ENCODE measurements around the gene LBX2. TPM values are rescaled to one million over a fixed set of nuclear protein-coding genes. Genes with fewer than 3 reads are reported as not detected.
A peak's percentile ranks its signal among the peaks of the same experiment; 100 is the strongest.

LBX2 gene
- total RNA-seq, 2 experiments from 2014 or later: 0.31 TPM; not detected in 1

DNA sequence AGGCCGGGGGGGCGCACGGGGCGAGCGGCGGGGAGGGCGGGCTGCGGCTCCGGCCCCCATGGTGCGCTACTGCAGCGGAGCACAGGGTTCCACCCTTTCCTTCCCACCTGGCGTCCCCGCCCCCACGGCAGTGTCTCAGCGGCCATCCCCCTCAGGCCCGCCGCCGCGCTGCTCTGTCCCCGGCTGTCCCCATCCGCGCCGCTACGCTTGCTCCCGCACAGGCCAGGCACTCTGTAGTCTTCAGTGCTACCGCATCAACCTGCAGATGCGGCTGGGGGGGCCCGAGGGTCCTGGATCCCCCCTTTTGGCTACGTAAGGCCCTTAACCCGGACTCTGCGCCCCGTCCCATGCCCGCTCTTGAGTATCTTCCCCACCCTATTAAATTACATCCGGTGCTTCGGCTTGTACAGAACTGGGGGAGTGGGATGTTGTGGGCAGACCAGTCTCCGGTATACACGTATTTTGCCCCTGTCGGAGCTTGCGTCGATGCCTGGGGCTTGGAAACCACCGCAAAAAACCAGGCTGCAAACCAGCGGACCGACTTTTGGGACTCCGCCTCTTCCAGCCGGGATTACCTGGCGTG lies 41.8 kb downstream of the LBX2 start:
- Mint-ChIP-seq H3K4me1 (ENCODE audit: low read depth) (peaks cover 44% of the 10 kb centered on the region), H3K4me3 (peak overlapping the region; percentile 92), H3K36me3 (ENCODE audit: low read depth) (peaks cover 9% of the 10 kb centered on the region), H3K27me3 (ENCODE audit: low read depth) (no peaks in the 10 kb centered on the region), H3K9me3 (no peaks in the 10 kb centered on the region), H3K27ac (peak overlapping the region; percentile 99)
- CTCF ChIA-PET: interaction anchor here (1.0 to 1.9 kb wide), 4 partner anchors 9 to 130 kb away, joined by 3 to 5 read pairs (median 4); partner anchors contain the start of genes CCDC142 and TTC31
- DNase-seq: peak; percentile 79
- intact Hi-C loops (cut with micrococcal nuclease): loop anchor here (1.0 to 10.0 kb wide), 15 partner anchors 15 to 1343 kb away; partner anchors contain the start of genes AUP1, CCT7, DGUOK and DOK1

DNA sequence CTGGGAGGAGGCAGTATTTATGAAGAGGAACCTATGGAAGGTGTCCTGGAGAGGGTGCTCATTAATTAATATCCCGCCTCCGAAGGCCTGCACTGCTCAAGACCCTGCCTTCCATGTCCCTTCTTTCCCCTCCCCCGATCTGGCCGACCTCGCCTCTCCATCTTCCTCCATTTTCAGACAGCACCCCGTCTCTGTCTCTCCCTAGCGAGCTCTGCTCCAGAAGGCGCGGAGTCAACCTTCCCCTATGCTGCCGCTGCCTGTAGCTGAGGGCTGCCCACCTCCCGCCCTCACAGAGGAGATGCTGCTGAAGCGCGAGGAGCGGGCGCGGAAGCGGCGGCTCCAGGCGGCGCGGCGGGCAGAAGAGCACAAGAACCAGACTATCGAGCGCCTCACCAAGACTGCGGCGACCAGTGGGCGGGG lies 42.3 kb downstream of the LBX2 start:
- H3K36me3 Mint-ChIP-seq (ENCODE audit: low read depth): peaks cover 9% of the 10 kb centered on the region
- peaks cover 47% of the 10 kb centered on the region for H3K4me1 Mint-ChIP-seq (ENCODE audit: low read depth)
- intact Hi-C loops (cut with micrococcal nuclease): loop anchor here (1.0 to 10.0 kb wide), 7 partner anchors 205 to 1342 kb away; partner anchors contain the start of genes CCT7, DGUOK, HK2 and PRADC1
- H3K9me3 Mint-ChIP-seq: no peaks in the 10 kb centered on the region
- H3K4me3 Mint-ChIP-seq: peak overlapping the region; percentile 92
- H3K27me3 Mint-ChIP-seq (ENCODE audit: low read depth): no peaks in the 10 kb centered on the region
- no peak for DNase-seq
- peak overlapping the region; percentile 99 for H3K27ac Mint-ChIP-seq
- CTCF ChIA-PET: interaction anchor here (1.1 to 2.7 kb wide), 3 partner anchors 10 to 131 kb away, joined by 3 to 6 read pairs (median 5); partner anchors contain the start of genes CCDC142 and TTC31

DNA sequence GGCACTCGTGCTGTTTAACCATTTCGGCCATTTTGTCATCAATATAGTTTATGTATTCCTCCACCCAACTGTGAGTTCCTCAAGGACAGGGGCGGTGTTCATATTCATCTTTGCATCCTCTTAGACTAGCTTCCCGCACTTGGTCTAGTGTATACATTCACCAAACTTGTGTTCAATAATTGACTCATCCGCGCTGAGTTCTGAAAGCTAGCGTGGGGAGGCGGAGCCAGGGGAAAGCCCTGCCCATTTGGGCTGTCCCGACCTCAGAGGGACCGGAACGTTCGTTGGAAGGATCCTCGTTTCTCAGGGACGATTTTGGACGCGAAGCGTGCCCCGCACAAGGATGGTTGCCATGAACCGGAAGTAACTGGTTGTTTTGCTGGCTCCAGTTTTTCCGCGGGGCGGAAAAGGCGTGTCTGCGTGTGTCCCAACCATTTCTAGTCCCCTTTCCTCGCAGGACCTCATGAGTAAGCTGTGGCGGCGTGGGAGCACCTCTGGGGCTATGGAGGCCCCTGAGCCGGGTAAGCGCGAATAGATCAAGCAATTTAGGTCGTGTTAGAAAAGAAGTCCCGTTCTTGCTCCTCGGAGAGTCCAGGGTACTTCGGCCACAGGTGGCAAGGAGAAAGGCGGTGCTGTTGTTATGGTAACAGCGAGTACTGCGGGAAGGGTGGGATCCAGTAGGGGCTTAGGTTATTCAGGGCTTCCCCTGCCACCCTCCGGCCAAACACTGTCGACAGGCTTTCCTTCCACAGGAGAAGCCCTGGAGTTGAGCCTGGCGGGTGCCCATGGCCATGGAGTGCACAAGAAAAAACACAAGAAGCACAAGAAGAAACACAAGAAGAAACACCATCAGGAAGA lies 44.5 kb downstream of the LBX2 start, which contains the start of gene INO80B:
INO80B (plus strand) TSS at position 434 of the 858 bp plus-strand sequence; CDS start at position 464, 30 bp downstream.
- Mint-ChIP-seq H3K4me1 (ENCODE audit: low read depth) (peaks cover 43% of the 10 kb centered on the region), H3K36me3 (ENCODE audit: low read depth) (peaks cover 8% of the 10 kb centered on the region), H3K4me3 (peak within 1 kb of the TSS; percentile 92), H3K27me3 (ENCODE audit: low read depth) (no peaks in the 10 kb centered on the region), H3K27ac (peak within 1 kb of the TSS; percentile 99), H3K9me3 (no peaks in the 10 kb centered on the region)
- peak; percentile 99 for DNase-seq
- intact Hi-C loops (cut with micrococcal nuclease): loop anchor here (1.0 to 10.0 kb wide), 15 partner anchors 10 to 1340 kb away; partner anchors contain the start of genes ALMS1, AUP1, C2orf81 and CCT7
- CTCF ChIA-PET: interaction anchor here (0.6 to 2.7 kb wide), 10 partner anchors 11 to 205 kb away, joined by 3 to 10 read pairs (median 4); partner anchors contain the start of genes CCDC142 and TTC31

DNA sequence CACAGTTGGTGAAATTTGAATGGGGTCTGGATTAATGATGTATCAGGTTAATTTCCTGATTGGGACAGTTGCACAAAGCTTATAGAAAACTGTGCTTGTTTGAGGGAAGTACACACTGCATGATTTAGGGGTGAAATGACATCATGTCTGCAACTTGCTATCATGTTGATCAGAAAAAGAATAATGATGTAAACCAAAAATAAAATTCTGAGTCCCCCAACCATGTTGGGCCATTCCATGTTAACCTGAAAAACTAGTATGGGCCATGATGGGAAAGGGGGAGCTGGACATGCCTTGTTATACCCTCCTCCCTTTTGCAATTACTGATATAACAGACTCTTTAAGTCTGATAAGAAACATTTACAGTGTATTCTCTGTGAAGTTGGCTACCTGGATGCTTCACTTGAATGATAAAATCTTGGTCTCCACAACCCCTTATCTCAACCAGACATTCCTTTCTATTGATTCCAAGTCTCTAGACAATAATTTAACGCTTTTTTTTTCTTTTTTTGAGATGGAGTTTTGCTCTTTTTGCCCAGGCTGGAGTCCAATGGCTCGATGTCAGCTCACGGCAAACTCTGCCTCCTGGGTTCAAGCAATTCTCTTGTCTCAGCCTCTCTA lies 48.7 kb downstream of the LBX2 start:
- CTCF ChIA-PET: no interaction called here
- no peaks in the 10 kb centered on the region for H3K9me3 Mint-ChIP-seq
- intact Hi-C loops (cut with micrococcal nuclease): loop anchor here (10.0 kb wide), 1 partner anchor 1336 kb away; the partner anchor contains the start of gene RAB11FIP5
- no peak overlapping the region for H3K4me3 Mint-ChIP-seq
- H3K36me3 Mint-ChIP-seq (ENCODE audit: low read depth): no peaks in the 10 kb centered on the region
- DNase-seq: no peak
- H3K4me1 Mint-ChIP-seq (ENCODE audit: low read depth): peaks cover 20% of the 10 kb centered on the region
- H3K27me3 Mint-ChIP-seq (ENCODE audit: low read depth): no peaks in the 10 kb centered on the region
- no peak overlapping the region for H3K27ac Mint-ChIP-seq

DNA sequence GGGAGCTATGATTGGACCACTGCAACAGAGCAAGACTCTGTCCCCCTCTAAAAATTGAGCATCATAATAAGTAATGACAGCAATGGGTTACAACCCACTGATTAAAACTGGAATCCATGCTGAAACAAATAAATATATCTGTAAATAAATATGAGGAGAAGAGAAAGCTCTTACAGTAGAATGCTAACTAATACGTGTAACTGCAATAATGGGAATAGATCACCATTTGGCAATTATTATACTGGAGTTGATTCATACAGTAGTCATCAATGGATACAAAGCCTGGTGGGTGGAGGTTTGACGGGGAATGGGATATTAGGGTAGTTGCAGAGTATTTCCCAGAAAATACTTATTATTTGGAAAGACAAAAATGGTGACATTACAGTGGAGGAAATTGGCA lies 50.6 kb downstream of the LBX2 start:
- CTCF ChIA-PET: no interaction called here
- H3K9me3 Mint-ChIP-seq: no peaks in the 10 kb centered on the region
- peaks cover 4% of the 10 kb centered on the region for H3K27me3 Mint-ChIP-seq (ENCODE audit: low read depth)
- H3K4me3 Mint-ChIP-seq: no peak overlapping the region
- H3K4me1 Mint-ChIP-seq (ENCODE audit: low read depth): peaks cover 7% of the 10 kb centered on the region
- no peak for DNase-seq
- H3K27ac Mint-ChIP-seq: no peak overlapping the region
- intact Hi-C loops (cut with micrococcal nuclease): no loop called here
- H3K36me3 Mint-ChIP-seq (ENCODE audit: low read depth): no peaks in the 10 kb centered on the region

Other genes starting within 250 kb of the LBX2 start
- gene SLC4A5, start 156.2 kb downstream of the LBX2 start, total RNA-seq: 1 to 10 TPM; 1.1 to 2.3 TPM
- gene DCTN1, start 119.3 kb downstream of the LBX2 start, total RNA-seq: 10 to 100 TPM; 54.0 to 61.7 TPM
- 1 to 10 TPM; 2.6 to 3.4 TPM for gene C2orf81, start 78.0 kb downstream of the LBX2 start, total RNA-seq
- gene WDR54, start 77.9 kb downstream of the LBX2 start, total RNA-seq: 10 to 100 TPM; 67.2 to 70.8 TPM
- 1 to 10 TPM in 1 of 2 experiments, under 1 TPM in 1; 0.95 to 1.6 TPM for gene RTKN, start 57.7 kb downstream of the LBX2 start, total RNA-seq
- 10 to 100 TPM; 26.5 to 28.3 TPM for gene INO80B, start 44.5 kb downstream of the LBX2 start, total RNA-seq
- gene WBP1, start 41.2 kb downstream of the LBX2 start, total RNA-seq: 10 to 100 TPM; 39.4 to 40.0 TPM
- 10 to 100 TPM; 38.8 to 39.1 TPM for gene MOGS, start 34.2 kb downstream of the LBX2 start, total RNA-seq
- gene MRPL53, start 26.9 kb downstream of the LBX2 start, total RNA-seq: 100 to 1,000 TPM; 112 to 117 TPM
- gene CCDC142, start 16.6 kb downstream of the LBX2 start, total RNA-seq: 1 to 10 TPM; 3.7 to 5.8 TPM
- 10 to 100 TPM; 29.5 to 30.6 TPM for gene TTC31, start 16.5 kb downstream of the LBX2 start, total RNA-seq
- 10 to 100 TPM; 21.1 to 24.4 TPM for gene PCGF1, start 8.1 kb upstream of the LBX2 start, total RNA-seq
- gene TLX2, start 14.8 kb upstream of the LBX2 start, total RNA-seq: under 1 TPM; 0.10 TPM
- gene DQX1, start 26.6 kb upstream of the LBX2 start, total RNA-seq: under 1 TPM; 0.10 to 0.45 TPM
- 10 to 100 TPM; 77.4 to 78.5 TPM for gene AUP1, start 30.1 kb upstream of the LBX2 start, total RNA-seq
- 10 to 100 TPM; 39.0 to 39.7 TPM for gene HTRA2, start 30.3 kb upstream of the LBX2 start, total RNA-seq
- under 1 TPM; 0.35 to 0.41 TPM for gene LOXL3, start 54.3 kb upstream of the LBX2 start, total RNA-seq
- 10 to 100 TPM; 12.3 to 13.2 TPM for gene DOK1, start 55.1 kb upstream of the LBX2 start, total RNA-seq
- gene M1AP, start 148.7 kb upstream of the LBX2 start, total RNA-seq: under 1 TPM in 1 of 2 experiments, not detected in 1; 0.10 TPM
- gene SEMA4F, start 154.6 kb upstream of the LBX2 start, total RNA-seq: 1 to 10 TPM; 4.3 to 5.3 TPM

Measured in activated naive CD4-positive, alpha-beta T cell treated with anti-CD3 and anti-CD28 coated beads for 36 hours (primary cell).